IMR-90 (cell line): ENCODE data around the gene ALDH1B1. TPM values are rescaled to one million over a fixed set of nuclear protein-coding genes. Genes with fewer than 3 reads are reported as not detected.

Experiments
- ATAC-seq: fragments of 200-7000 bp; cut with Tn5 transposase; 2 replicates; pipeline ENCODE4 v1.9.1; 2020; ENCODE audit warnings: low read depth, mild to moderate bottlenecking, moderate library complexity
- BruUV-seq: library from RNA; stranded (reverse); fragments of 400-500 nt; replicated peaks from 2 replicates; lab custom pipeline; 2021; lab: Mats Ljungman, UMichigan
- CTCF ChIA-PET: fragments of 300-600 bp; formaldehyde crosslinking; extraction: SDS; loops from one replicate; lab custom pipeline; 2021; ENCODE audit warnings: antibody characterized with exemption; lab: Yijun Ruan, JAX
- POLR2A ChIA-PET: fragments of 300-600 bp; sonication (Branson Sonifier 250); formaldehyde crosslinking; loops from one replicate; lab custom pipeline; 2022; ENCODE audit warnings: antibody characterized with exemption; ENCODE audit not compliant: unreplicated experiment; lab: Charles Lee
- DNase-seq: peaks from one replicate; pipeline ENCODE4 v3.0.0; 2013
- H2AFZ ChIP-seq: replicated peaks from 2 replicates; pipeline ENCODE3; 2013; ENCODE audit warnings: low read length, mild to moderate bottlenecking; ENCODE audit not compliant: poor library complexity
- H2AK5ac ChIP-seq: 2 replicates; pipeline ENCODE4 v1.6.1; 2013; ENCODE audit warnings: low read depth, low read length, inconsistent platforms
- H2AK9ac ChIP-seq: replicated peaks from 2 replicates; pipeline ENCODE3; 2013; ENCODE audit warnings: mild to moderate bottlenecking, low read depth, low read length, moderate library complexity; ENCODE audit not compliant: poor library complexity
- H2BK120ac ChIP-seq: 2 replicates; pipeline ENCODE4 v1.6.1; 2013; ENCODE audit warnings: low read depth, low read length, inconsistent platforms
- H2BK15ac ChIP-seq: 3 replicates; pipeline ENCODE4 v1.6.1; 2013; ENCODE audit warnings: low read depth, low read length, inconsistent platforms
- H2BK20ac ChIP-seq: 2 replicates; pipeline ENCODE4 v1.6.1; 2013; ENCODE audit warnings: low read depth, mild to moderate bottlenecking, inconsistent platforms, low read length, moderate library complexity
- H2BK5ac ChIP-seq: 2 replicates; pipeline ENCODE4 v1.6.1; 2013; ENCODE audit warnings: mild to moderate bottlenecking, low read depth, low read length, inconsistent platforms; ENCODE audit not compliant: poor library complexity, severe bottlenecking
- H3K14ac ChIP-seq: replicated peaks from 2 replicates; pipeline ENCODE4 v1.6.1; 2013; ENCODE audit warnings: low read depth, low read length, inconsistent platforms
- H3K18ac ChIP-seq: 2 replicates; pipeline ENCODE4 v1.6.1; 2013; ENCODE audit warnings: low read depth, low read length, control low read depth
- H3K23ac ChIP-seq: 2 replicates; pipeline ENCODE4 v1.6.1; 2013; ENCODE audit warnings: low read depth, low read length, inconsistent platforms
- H3K27ac ChIP-seq: 2 replicates; pipeline ENCODE4 v1.5.1; 2013; ENCODE audit warnings: mild to moderate bottlenecking, control low read depth, low read length; ENCODE audit not compliant: insufficient read depth
- H3K27me3 ChIP-seq: 2 replicates; pipeline ENCODE4 v1.6.1; 2013; ENCODE audit warnings: low read length; ENCODE audit not compliant: control insufficient read depth, insufficient read depth
- H3K36me3 ChIP-seq: 2 replicates; pipeline ENCODE4 v1.6.1; 2013; ENCODE audit warnings: low read length, mixed read lengths; ENCODE audit not compliant: control insufficient read depth, insufficient read depth
- H3K4ac ChIP-seq: 2 replicates; pipeline ENCODE4 v1.6.1; 2013; ENCODE audit warnings: low read depth, low read length, inconsistent platforms
- H3K4me1 ChIP-seq: 2 replicates; pipeline ENCODE4 v1.6.1; 2013; ENCODE audit warnings: low read length, mixed read lengths; ENCODE audit not compliant: control insufficient read depth, insufficient read depth
- H3K4me2 ChIP-seq: 2 replicates; pipeline ENCODE4 v1.6.1; 2013; ENCODE audit warnings: low read depth, mild to moderate bottlenecking, control low read depth, low read length, moderate library complexity
- H3K4me3 ChIP-seq: 2 replicates; pipeline ENCODE4 v1.5.1; 2013; ENCODE audit warnings: low read depth, mild to moderate bottlenecking, control low read depth, low read length, moderate library complexity; ENCODE audit not compliant: insufficient read depth
- H3K56ac ChIP-seq: 2 replicates; pipeline ENCODE4 v1.6.1; 2013; ENCODE audit warnings: low read length, inconsistent platforms; ENCODE audit not compliant: insufficient read depth; ENCODE audit errors: extremely low read depth
- H3K79me1 ChIP-seq, 2 experiments: 2 replicates each; pipeline ENCODE4 v1.6.1; 2013; ENCODE audit warnings: low read length in 2 of 2, inconsistent platforms in 1 of 2, low read depth in 1 of 2
- H3K9ac ChIP-seq: 2 replicates; pipeline ENCODE4 v1.6.1; 2013; ENCODE audit warnings: low read depth, low read length, control low read depth
- H3K9me1 ChIP-seq: 2 replicates; pipeline ENCODE4 v1.6.1; 2013; ENCODE audit warnings: low read length, inconsistent platforms; ENCODE audit not compliant: insufficient read depth
- H3K9me3 ChIP-seq: 2 replicates; pipeline ENCODE4 v1.6.1; 2013; ENCODE audit warnings: low read length; ENCODE audit not compliant: control insufficient read depth, insufficient read depth
- H4K20me1 ChIP-seq: 2 replicates; pipeline ENCODE4 v1.6.1; 2013; ENCODE audit warnings: low read length, inconsistent platforms; ENCODE audit not compliant: insufficient read depth
- H4K5ac ChIP-seq: 2 replicates; pipeline ENCODE4 v1.6.1; 2013; ENCODE audit warnings: mild to moderate bottlenecking, low read depth, low read length, control low read depth
- H4K8ac ChIP-seq, 2 experiments: 2 replicates each; pipeline ENCODE4 v1.6.1; 2013; ENCODE audit warnings: low read depth in 2 of 2, low read length in 2 of 2, control low read depth in 1 of 2, inconsistent platforms in 1 of 2
- H4K91ac ChIP-seq: 2 replicates; pipeline ENCODE4 v1.6.1; 2013; ENCODE audit warnings: low read depth, low read length, inconsistent platforms; ENCODE audit not compliant: insufficient read depth
- MAFK ChIP-seq: IDR thresholded peaks from 2 replicates; pipeline ENCODE4 v1.6.1; 2012; ENCODE audit warnings: low read depth, low read length, improper control_type of control experiment
- POLR2A ChIP-seq: IDR thresholded peaks from 2 replicates; pipeline ENCODE4 v1.6.1; 2012; ENCODE audit warnings: mild to moderate bottlenecking, low read depth, low read length
- RAD21 ChIP-seq: IDR thresholded peaks from 2 replicates; pipeline ENCODE4 v1.6.1; 2012; ENCODE audit warnings: low read length, improper control_type of control experiment
- WGBS, 2 experiments: methylation state at CpG; one replicate each; pipeline versions ENCODE4 v1.1.5 to v1.1.7; 2013; ENCODE audit warnings: missing lambda C conversion rate in 2 of 2; ENCODE audit not compliant: insufficient read length in 1 of 2; ENCODE audit errors: extremely low coverage in 2 of 2; 5-methylcytosine and 5-hydroxymethylcytosine counted together
- dilution Hi-C: fragments of 300-500 bp; cut with HindIII; formaldehyde crosslinking; loops from one replicate; pipeline ENCODE4 v1.14.3; 2018; ENCODE audit warnings: low sequenced_read_pairs; ENCODE audit not compliant: unreplicated experiment
- in situ Hi-C: fragments of 300-500 bp; cut with MboI; formaldehyde crosslinking; loops from 3 replicates; pipeline ENCODE4 v1.14.3; 2019; ENCODE audit warnings: low sequenced_read_pairs, inconsistent platforms, mixed read lengths
- intact Hi-C: fragments of 100-400 bp; cut with micrococcal nuclease; formaldehyde crosslinking; loops from 2 replicates; pipeline ENCODE4 v1.10.0; 2022
- polyA plus RNA-seq, 3 experiments: library from polyadenylated mRNA; depleted of rRNA; stranded (reverse); fragments of >200 nt; gene quantifications; 2 replicates each; pipeline ENCODE4 v1.2.3, GENCODE V29; 2012; ENCODE audit warnings: low replicate concordance in 1 of 3
- total RNA-seq: library from RNA; depleted of rRNA; stranded (reverse); fragments of >200 nt; gene quantifications from 2 replicates; pipeline ENCODE4 v1.2.3, GENCODE V29; 2012

The ALDH1B1 gene
- total and polyA plus RNA-seq, 2 of the 4 experiments (the other 2 are of a cell fraction), result 29.6 to 37.6 TPM

DNA sequence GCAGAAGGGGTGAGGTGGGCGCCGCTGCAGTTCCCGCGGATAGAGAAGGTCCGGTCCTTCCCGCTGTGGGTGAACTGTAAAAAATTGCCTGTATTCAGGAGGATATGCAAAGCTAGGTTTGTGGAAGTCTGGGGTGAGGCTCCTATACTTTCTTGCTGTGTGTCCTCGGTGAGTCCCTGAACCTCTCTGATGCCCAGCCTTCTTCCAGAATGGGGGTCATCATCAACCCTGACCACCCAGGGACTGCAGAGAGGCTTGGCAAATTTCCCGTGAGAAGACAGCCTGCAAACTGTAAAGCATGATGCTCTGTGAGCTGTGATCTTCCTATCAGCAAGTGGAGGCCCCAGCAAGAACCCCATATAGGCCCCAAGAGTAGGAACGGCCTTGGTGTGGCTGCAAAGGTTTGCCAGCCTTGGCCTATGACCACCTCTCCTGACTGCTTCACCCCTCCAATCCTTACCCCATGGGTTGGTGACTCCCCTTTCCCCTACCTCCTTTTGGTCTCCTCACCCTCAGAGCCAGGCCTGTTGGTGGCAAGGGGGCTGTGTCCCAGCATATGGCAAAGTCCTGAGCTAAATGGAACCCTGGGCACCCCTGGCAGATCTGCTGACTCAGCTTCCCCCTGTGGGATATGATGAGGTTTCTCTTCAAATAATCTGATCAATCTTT is 760 bp downstream of the ALDH1B1 start:
- H3K9me1 ChIP-seq, result peaks cover 10% of the 10 kb centered on the region
- H4K91ac ChIP-seq, result peak overlapping the region; percentile 73
- H3K4ac ChIP-seq, result peak overlapping the region; percentile 78
- peak overlapping the region; percentile 82; the same call in 1 of the 2 replicates for H3K56ac ChIP-seq
- peak overlapping the region; percentile 50 for H2BK120ac ChIP-seq
- no TSS peak for BruUV-seq
- WGBS, 2 experiments, result no CpG with 5 or more reads among the region's 9 CpGs
- POLR2A ChIA-PET, result interaction anchor here (1.0 kb wide), 1 partner anchor 457 kb away, joined by 4 read pairs; no protein-coding TSS in a partner anchor
- no peak overlapping the region for H2BK15ac ChIP-seq
- dilution Hi-C loops (loop anchor here (25.0 kb wide), 1 partner anchor 481 kb away; the partner anchor contains the start of gene SLC25A51), in situ Hi-C loops (no loop called here), intact Hi-C loops (no loop called here)
- H3K4me3 ChIP-seq, result peak overlapping the region; percentile 83
- no peaks in the 10 kb centered on the region for H3K27me3 ChIP-seq
- peaks cover 16 to 41% of the 10 kb centered on the region in 2 experiments for H3K79me1 ChIP-seq
- peaks cover 20% of the 10 kb centered on the region for H3K36me3 ChIP-seq
- CTCF ChIA-PET, result interaction anchor here (0.6 kb wide), 1 partner anchor 25 kb away, joined by 4 read pairs; no protein-coding TSS in a partner anchor
- H3K14ac ChIP-seq, result peak overlapping the region; percentile 89
- peak overlapping the region; percentile 66 for H2AK5ac ChIP-seq
- peak overlapping the region; percentile 69 for H2BK5ac ChIP-seq
- H3K4me1 ChIP-seq, result peaks cover 9% of the 10 kb centered on the region
- H3K9ac ChIP-seq, result peak overlapping the region; percentile 77
- peak overlapping the region; percentile 99 for H2AFZ ChIP-seq
- peak overlapping the region; percentile 94 for H3K4me2 ChIP-seq
- no peak overlapping the region for H2BK20ac ChIP-seq
- TF ChIP-seq RAD21, result no peak
- peak; percentile 95 for TF ChIP-seq MAFK
- TF ChIP-seq POLR2A, result no peak
- H3K27ac ChIP-seq, result peak overlapping the region; percentile 57
- peak overlapping the region; percentile 37; the same call in 1 of the 2 replicates for H3K18ac ChIP-seq
- H3K23ac ChIP-seq, result peak overlapping the region; percentile 86; the same call in 1 of the 2 replicates
- H4K20me1 ChIP-seq, result no peaks in the 10 kb centered on the region; the same call in 1 of the 2 replicates
- DNase-seq (no peak), ATAC-seq (peak; percentile 1; the same call in 1 of the 2 replicates)
- H4K8ac ChIP-seq, result peak overlapping the region; percentile 58 to 82; a peak in 3 of 4 replicates
- peak overlapping the region; percentile 99 for H2AK9ac ChIP-seq
- no peaks in the 10 kb centered on the region for H3K9me3 ChIP-seq
- peak overlapping the region; percentile 48; the same call in 1 of the 2 replicates for H4K5ac ChIP-seq
